B cell (primary cell): ENCODE data around the gene TWIST2. TPM values are rescaled to one million over a fixed set of nuclear protein-coding genes. Genes with fewer than 3 reads are reported as not detected.

Experiments used
- ATAC-seq: fragments of 200-7000 bp; cut with Tn5 transposase; one replicate; pipeline ENCODE4 v1.10.0; 2021; ENCODE audit warnings: low read depth, mild to moderate bottlenecking, moderate number of reproducible peaks, moderate library complexity
- CTCF ChIA-PET: fragments of 350-600 bp; sonication (Branson Sonifier 250); formaldehyde crosslinking; loops from one replicate; lab custom pipeline; 2021; ENCODE audit warnings: antibody characterized with exemption, inconsistent platforms; lab: Charles Lee
- POLR2A ChIA-PET: fragments of 350-600 bp; sonication (Branson Sonifier 250); formaldehyde crosslinking; loops from one replicate; lab custom pipeline; 2021; ENCODE audit warnings: antibody characterized with exemption; lab: Charles Lee
- DNase-seq: peaks from one replicate; pipeline ENCODE4 v3.0.0; 2013
- H2AFZ ChIP-seq: 2 replicates; pipeline ENCODE4 v1.6.1; 2012; ENCODE audit warnings: mild to moderate bottlenecking, low read depth, low read length; ENCODE audit not compliant: insufficient read depth, poor library complexity, severe bottlenecking
- H3K27ac ChIP-seq, 2 donors: 1 replicate in 1 of 2; 2 replicates in 1 of 2; pipeline ENCODE4 v1.5.1; 2012 to 2013; ENCODE audit warnings: low read length in 2 of 2, mild to moderate bottlenecking in 2 of 2, moderate library complexity in 1 of 2
- H3K27me3 ChIP-seq, 4 experiments: fragments of 200-600 bp in 1 of 4; sonication (generic) in 1 of 4; replicated peaks in 1 of 4; 1 replicate in 2 of 4; 2 replicates in 2 of 4; pipeline versions ENCODE4 v1.6.1 to v1.7.0; 2013 to 2016; ENCODE audit warnings: low read length in 3 of 4, mild to moderate bottlenecking in 2 of 4, mixed read lengths in 1 of 4, moderate library complexity in 1 of 4; ENCODE audit not compliant: insufficient read depth in 4 of 4, control insufficient read depth in 3 of 4; ENCODE audit errors: control extremely low read depth in 1 of 4
- H3K36me3 ChIP-seq, 2 experiments: replicated peaks in 1 of 2; 1 replicate in 1 of 2; 2 replicates in 1 of 2; pipeline versions ENCODE4 v1.6.1 to v1.7.1; 2013; ENCODE audit warnings: low read length in 1 of 2; ENCODE audit not compliant: insufficient read depth in 2 of 2, control insufficient read depth in 1 of 2; ENCODE audit errors: control extremely low read depth in 1 of 2, extremely low read depth in 1 of 2
- H3K4me1 ChIP-seq, 2 donors: fragments of 200-600 bp in 1 of 2; sonication (generic) in 1 of 2; 1 replicate in 1 of 2; 2 replicates in 1 of 2; pipeline versions ENCODE4 v1.5.1 to v1.6.1; 2013 to 2017; ENCODE audit warnings: low read length in 2 of 2; ENCODE audit not compliant: control insufficient read depth in 2 of 2, insufficient read depth in 2 of 2
- H3K4me2 ChIP-seq: replicated peaks from 2 replicates; pipeline ENCODE3; 2012; ENCODE audit warnings: mild to moderate bottlenecking, low read depth, low read length; ENCODE audit not compliant: poor library complexity, severe bottlenecking
- H3K4me3 ChIP-seq, 5 experiments: fragments of 200-600 bp in 1 of 5; sonication (generic) in 1 of 5; 1 replicate in 3 of 5; 2 replicates in 2 of 5; pipeline versions ENCODE4 v1.5.1 to v1.7.0; 2011 to 2016; ENCODE audit warnings: low read length in 4 of 5, mild to moderate bottlenecking in 4 of 5, low read depth in 2 of 5, control low read depth in 1 of 5, moderate library complexity in 1 of 5; ENCODE audit not compliant: insufficient read depth in 1 of 5; ENCODE audit errors: control extremely low read depth in 1 of 5, extremely low read depth in 1 of 5
- H3K79me2 ChIP-seq: fragments of 200-600 bp; sonication (generic); one replicate; pipeline ENCODE4 v1.6.0; 2016; ENCODE audit warnings: low read length; ENCODE audit not compliant: control insufficient read depth, insufficient read depth
- H3K9ac ChIP-seq: fragments of 200-600 bp; sonication (generic); 2 replicates; pipeline ENCODE4 v1.6.1; 2017; ENCODE audit warnings: mild to moderate bottlenecking, low read length, moderate library complexity
- H3K9me3 ChIP-seq, 3 donors: one replicate each; pipeline versions ENCODE4 v1.6.1 to v1.7.1; 2013; ENCODE audit warnings: low read length in 2 of 3; ENCODE audit not compliant: control insufficient read depth in 2 of 3, insufficient read depth in 1 of 3; ENCODE audit errors: control extremely low read depth in 1 of 3
- H4K20me1 ChIP-seq: 2 replicates; pipeline ENCODE4 v1.6.0; 2012; ENCODE audit warnings: mild to moderate bottlenecking, low read length; ENCODE audit not compliant: insufficient read depth, control insufficient read depth, poor library complexity, severe bottlenecking
- H3K27ac Mint-ChIP-seq: one replicate; pipeline ENCODE4 v1.8.0; 2021; ENCODE audit warnings: mixed read lengths
- H3K27me3 Mint-ChIP-seq: one replicate; pipeline ENCODE4 v1.8.0; 2021; ENCODE audit warnings: mixed read lengths
- H3K4me1 Mint-ChIP-seq: one replicate; pipeline ENCODE4 v1.8.0; 2021; ENCODE audit warnings: mixed read lengths
- H3K4me3 Mint-ChIP-seq: one replicate; pipeline ENCODE4 v1.8.0; 2021; ENCODE audit warnings: mixed read lengths
- H3K9me3 Mint-ChIP-seq: one replicate; pipeline ENCODE4 v1.8.0; 2022; ENCODE audit warnings: mixed read lengths; ENCODE audit not compliant: insufficient read depth
- EZH2 ChIP-seq: IDR thresholded peaks from 2 replicates; pipeline ENCODE4 v1.6.1; 2012; ENCODE audit warnings: borderline replicate concordance, low read depth, mild to moderate bottlenecking, moderate library complexity, low read length; ENCODE audit not compliant: insufficient read depth, poor library complexity, severe bottlenecking
- WGBS: methylation state at CpG from one replicate; pipeline ENCODE4 v1.1.5; 2013; ENCODE audit warnings: missing lambda C conversion rate; ENCODE audit not compliant: insufficient coverage; 5-methylcytosine and 5-hydroxymethylcytosine counted together
- intact Hi-C: fragments of 100-400 bp; cut with micrococcal nuclease; formaldehyde crosslinking; loops from one replicate; pipeline ENCODE4 v1.10.0; 2022
- polyA plus RNA-seq: library from polyadenylated mRNA; depleted of rRNA; stranded (reverse); fragments of >200 nt; gene quantifications from 2 replicates; pipeline ENCODE4 v1.2.3, GENCODE V29; 2012
- total RNA-seq, 2 donors: library from RNA; stranded (reverse); fragments of 120-200 nt in 1 of 2; gene quantifications; 1 replicate in 1 of 2; 2 replicates in 1 of 2; pipeline versions ENCODE4 v1.2.3 to v1.2.4, GENCODE V29; 2013 to 2022
- TF ChIP-seq, protein P1 (sequence below): fragments of 200-600 bp; IDR thresholded peaks from one replicate; pipeline ENCODE4 v1.8.0; 2022; ENCODE audit warnings: antibody characterized with exemption, mild to moderate bottlenecking

The TWIST2 gene
- total and polyA plus RNA-seq, 2 donors (not counting 1 experiment from before 2014, with no cell fraction given), result 0.07 TPM; not detected in 1

DNA sequence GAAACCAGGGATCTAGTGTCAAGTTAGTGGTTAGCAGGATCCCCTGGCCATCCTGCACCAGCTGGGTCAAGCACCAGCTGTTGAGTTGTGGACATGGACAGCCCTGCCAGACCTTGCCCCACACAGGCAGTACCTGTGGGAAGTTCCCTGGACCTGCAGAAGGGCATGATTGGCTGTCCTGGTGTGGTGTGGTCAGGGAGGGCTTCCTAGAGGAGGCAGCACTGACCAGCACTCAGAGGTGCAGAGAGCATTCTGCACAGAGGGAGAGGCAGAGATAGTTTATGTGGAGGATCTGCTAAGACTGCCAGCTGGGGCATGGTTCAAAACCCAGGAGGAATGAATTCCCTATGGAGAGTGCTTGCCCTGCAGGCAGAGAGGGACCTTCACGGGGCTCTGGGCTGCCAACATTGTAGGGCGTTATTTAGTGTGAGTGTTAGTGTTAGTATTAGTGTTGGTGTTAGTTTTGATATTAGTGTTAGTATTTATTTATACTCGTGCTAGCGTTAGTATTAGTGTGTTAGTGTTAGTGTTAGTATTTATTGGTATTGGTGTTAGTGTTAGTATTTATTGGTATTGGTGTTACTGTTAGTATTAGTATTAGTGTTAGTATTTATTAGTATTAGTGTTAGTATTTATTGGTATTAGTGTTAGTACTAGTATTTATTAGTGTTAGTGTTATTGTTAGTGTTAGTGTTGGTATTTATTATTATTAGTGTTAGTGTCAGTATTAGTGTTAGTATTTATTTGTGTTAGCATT is 31.9 kb downstream of the TWIST2 start:
- Mint-ChIP-seq H3K4me1 (no peaks in the 10 kb centered on the region), H3K9me3 (no peaks in the 10 kb centered on the region), H3K4me3 (no peak overlapping the region), H3K27ac (no peak overlapping the region), H3K27me3 (no peaks in the 10 kb centered on the region)
- no peaks in the 10 kb centered on the region for H3K4me1 ChIP-seq
- H3K79me2 ChIP-seq, result no peaks in the 10 kb centered on the region
- no peak overlapping the region for H2AFZ ChIP-seq
- H3K4me2 ChIP-seq, result no peak overlapping the region
- H4K20me1 ChIP-seq, result no peaks in the 10 kb centered on the region
- CTCF ChIA-PET, result no interaction called here
- no peak for TF ChIP-seq EZH2
- TF ChIP-seq, protein P1, sequence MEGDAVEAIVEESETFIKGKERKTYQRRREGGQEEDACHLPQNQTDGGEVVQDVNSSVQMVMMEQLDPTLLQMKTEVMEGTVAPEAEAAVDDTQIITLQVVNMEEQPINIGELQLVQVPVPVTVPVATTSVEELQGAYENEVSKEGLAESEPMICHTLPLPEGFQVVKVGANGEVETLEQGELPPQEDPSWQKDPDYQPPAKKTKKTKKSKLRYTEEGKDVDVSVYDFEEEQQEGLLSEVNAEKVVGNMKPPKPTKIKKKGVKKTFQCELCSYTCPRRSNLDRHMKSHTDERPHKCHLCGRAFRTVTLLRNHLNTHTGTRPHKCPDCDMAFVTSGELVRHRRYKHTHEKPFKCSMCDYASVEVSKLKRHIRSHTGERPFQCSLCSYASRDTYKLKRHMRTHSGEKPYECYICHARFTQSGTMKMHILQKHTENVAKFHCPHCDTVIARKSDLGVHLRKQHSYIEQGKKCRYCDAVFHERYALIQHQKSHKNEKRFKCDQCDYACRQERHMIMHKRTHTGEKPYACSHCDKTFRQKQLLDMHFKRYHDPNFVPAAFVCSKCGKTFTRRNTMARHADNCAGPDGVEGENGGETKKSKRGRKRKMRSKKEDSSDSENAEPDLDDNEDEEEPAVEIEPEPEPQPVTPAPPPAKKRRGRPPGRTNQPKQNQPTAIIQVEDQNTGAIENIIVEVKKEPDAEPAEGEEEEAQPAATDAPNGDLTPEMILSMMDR, result no peak
- 87% methylated on average over 4 of the region's 4 CpGs for WGBS
- H3K4me3 ChIP-seq, result no peak overlapping the region
- DNase-seq (no peak), ATAC-seq (no peak)
- POLR2A ChIA-PET, result no interaction called here
- no peaks in the 10 kb centered on the region for H3K36me3 ChIP-seq
- no peak overlapping the region for H3K27ac ChIP-seq
- H3K9me3 ChIP-seq, result peaks cover 0 to 24% (median 0%) of the 10 kb centered on the region in 3 donors
- H3K9ac ChIP-seq, result no peak overlapping the region
- intact Hi-C loops, result no loop called here
- no peaks in the 10 kb centered on the region for H3K27me3 ChIP-seq

- Histone ChIP-seq H2AFZ (no peak overlapping the region), H3K27me3 (no peaks in the 10 kb centered on the region), H3K9me3 (peaks cover 0 to 18% (median 0%) of the 10 kb centered on the region in 3 donors), H3K9ac (no peak overlapping the region), H3K79me2 (no peaks in the 10 kb centered on the region), H3K36me3 (no peaks in the 10 kb centered on the region), H3K27ac (no peak overlapping the region), H3K4me3 (no peak overlapping the region), H3K4me1 (no peaks in the 10 kb centered on the region), H4K20me1 (no peaks in the 10 kb centered on the region), H3K4me2 (no peak overlapping the region)
- 96% methylated on average over 4 of the region's 7 CpGs for whole genome bisulfite sequencing
- Mint-ChIP-seq H3K4me1 (no peaks in the 10 kb centered on the region), H3K9me3 (no peaks in the 10 kb centered on the region), H3K27me3 (no peaks in the 10 kb centered on the region), H3K27ac (no peak overlapping the region), H3K4me3 (no peak overlapping the region)
- ChIA-PET CTCF (no interaction called here), POLR2A (no interaction called here)
- ATAC-seq (no peak), DNase-seq (no peak)
- TF ChIP-seq, protein P1, result no peak
- TF ChIP-seq EZH2, result no peak
- intact Hi-C loops, result no loop called here
Measured at GRCh38 chr2:238881353-238882081, 33.6 kb downstream of the TWIST2 start.
